Ecto neural progenitor cell (in vitro differentiated cells): ENCODE data around the gene SYNPO2.
"Not testable (repeated sequence)": the region's sequence is repeated elsewhere in the genome, so short reads cannot be mapped to it uniquely, and the experiment has no call there.

Experiments
- DNase-seq: peaks from one replicate; pipeline ENCODE4 v3.0.0-alpha.2; 2018; ENCODE audit warnings: low spot score

Gene SYNPO2

GRCh38 chr4:118976193-118976560 lies 87.5 kb downstream of the SYNPO2 start:
- DNase-seq: not testable (repeated sequence)

GRCh38 chr4:118977100-118977499 lies 88.4 kb downstream of the SYNPO2 start:
- DNase-seq: not testable (repeated sequence)

GRCh38 chr4:118979712-118980111 lies 91.1 kb downstream of the SYNPO2 start:
- DNase-seq: no peak

- no peak for DNase-seq
Observed at GRCh38 chr4:118981171-118981838, 92.7 kb downstream of the SYNPO2 start.

GRCh38 chr4:118981839-118982381 lies 93.3 kb downstream of the SYNPO2 start:
- peak; percentile 58 for DNase-seq

GRCh38 chr4:118983293-118983692 lies 94.6 kb downstream of the SYNPO2 start:
- no peak for DNase-seq

- no peak for DNase-seq
Observed at GRCh38 chr4:118983831-118984230, 95.2 kb downstream of the SYNPO2 start.

- DNase-seq: no peak
Observed at GRCh38 chr4:118985170-118986000, 96.7 kb downstream of the SYNPO2 start.

- DNase-seq: no peak
Observed at GRCh38 chr4:118987959-118988634, 99.4 kb downstream of the SYNPO2 start.

GRCh38 chr4:118988635-118988972 lies 100.0 kb downstream of the SYNPO2 start:
- no peak for DNase-seq

- DNase-seq: no peak
Observed at GRCh38 chr4:118989098-118990080, 100.7 kb downstream of the SYNPO2 start.

- no peak for DNase-seq
Observed at GRCh38 chr4:118991686-118992085, 103.0 kb downstream of the SYNPO2 start.

- no peak for DNase-seq
Observed at GRCh38 chr4:118992149-118992548, 103.5 kb downstream of the SYNPO2 start.

GRCh38 chr4:118993333-118993732 lies 104.7 kb downstream of the SYNPO2 start:
- DNase-seq: no peak

- DNase-seq: no peak
Observed at GRCh38 chr4:118994030-118994429, 105.4 kb downstream of the SYNPO2 start.

- DNase-seq: no peak
Observed at GRCh38 chr4:118995693-118996391, 107.2 kb downstream of the SYNPO2 start.

GRCh38 chr4:118997601-118998000 lies 108.9 kb downstream of the SYNPO2 start:
- DNase-seq: no peak

- DNase-seq: no peak
Observed at GRCh38 chr4:118999919-119000318, 111.3 kb downstream of the SYNPO2 start.

- no peak for DNase-seq
Observed at GRCh38 chr4:119000400-119000799, 111.7 kb downstream of the SYNPO2 start.

- DNase-seq: no peak
Observed at GRCh38 chr4:119002476-119002875, 113.8 kb downstream of the SYNPO2 start.

- DNase-seq: not testable (repeated sequence)
Observed at GRCh38 chr4:119003001-119003400, 114.3 kb downstream of the SYNPO2 start.
